Upper lobe of left lung (tissue), 6 donors: ENCODE measurements around the gene GPR68. TPM values are rescaled to one million over a fixed set of nuclear protein-coding genes. Genes with fewer than 3 reads are reported as not detected.

ENCODE experiments used
- total RNA-seq, 6 donors: library from RNA; depleted of rRNA in 4 of 6; stranded (reverse); fragments of >200 nt in 4 of 6; gene quantifications; one replicate each; pipeline versions ENCODE4 v1.1.0 to v1.2.1, GENCODE V29; 2016 to 2021
- donor health status: DM: no; HTN: no; CAD: no; lungs with moderate emphysema.
- donor health status: DM: no; HTN: yes; CAD: no; lungs with severe emphysema.

Gene GPR68
- total RNA-seq, 6 donors from 2014 or later = 1.2 to 8.4 (median 3.3) TPM

Other genes with a start within 250 kb of the GPR68 start
- 10 to 100 TPM in 3 of 6 donors, 1 to 10 TPM in 3; 4.3 to 17.8 (median 10.2) TPM for gene RPS6KA5, start 184.1 kb downstream of the GPR68 start, total RNA-seq
- 100 to 1,000 TPM in 2 of 6 donors, 10 to 100 TPM in 4; 54.7 to 141 (median 80.3) TPM for gene DGLUCY, start 130.6 kb downstream of the GPR68 start, total RNA-seq
- gene CCDC88C, start 173.1 kb upstream of the GPR68 start, total RNA-seq = 100 to 1,000 TPM in 1 of 6 donors, 10 to 100 TPM in 5; 33.1 to 119 (median 54.5) TPM